Brain microvascular endothelial cell (primary cell): ENCODE data around the gene CD160.

ENCODE experiments used
- DNase-seq: peaks from one replicate; pipeline ENCODE4 v3.0.0-alpha.2; 2020
- H3K27ac ChIP-seq: fragments of 250-450 bp; sonication (Bioruptor Pico); 2 replicates; pipeline ENCODE4 v1.5.1; 2020; ENCODE audit warnings: mild to moderate bottlenecking, moderate library complexity
- H3K27me3 ChIP-seq: fragments of 250-450 bp; sonication (Bioruptor Pico); replicated peaks from 2 replicates; pipeline ENCODE4 v1.5.1; 2020; ENCODE audit warnings: mild to moderate bottlenecking
- H3K36me3 ChIP-seq: fragments of 250-450 bp; sonication (Bioruptor Pico); replicated peaks from 2 replicates; pipeline ENCODE4 v1.5.1; 2020; ENCODE audit warnings: mild to moderate bottlenecking
- H3K4me3 ChIP-seq: 2 replicates; pipeline ENCODE4 v1.5.1; 2011; ENCODE audit warnings: low read depth, mild to moderate bottlenecking, control low read depth, low read length, moderate library complexity
- in situ Hi-C: cut with HindIII; loops from 2 replicates; pipeline ENCODE4 v1.10.0; 2017; ENCODE audit warnings: low sequenced_read_pairs, low pct_ligation_motif_present
- TF ChIP-seq, protein P1 (sequence below): IDR thresholded peaks from 2 replicates; pipeline ENCODE4 v1.5.1; 2011; ENCODE audit warnings: low read depth, mild to moderate bottlenecking, moderate library complexity, low read length, control low read depth, inconsistent platforms; ENCODE audit errors: missing control alignments

CD160 gene

DNA sequence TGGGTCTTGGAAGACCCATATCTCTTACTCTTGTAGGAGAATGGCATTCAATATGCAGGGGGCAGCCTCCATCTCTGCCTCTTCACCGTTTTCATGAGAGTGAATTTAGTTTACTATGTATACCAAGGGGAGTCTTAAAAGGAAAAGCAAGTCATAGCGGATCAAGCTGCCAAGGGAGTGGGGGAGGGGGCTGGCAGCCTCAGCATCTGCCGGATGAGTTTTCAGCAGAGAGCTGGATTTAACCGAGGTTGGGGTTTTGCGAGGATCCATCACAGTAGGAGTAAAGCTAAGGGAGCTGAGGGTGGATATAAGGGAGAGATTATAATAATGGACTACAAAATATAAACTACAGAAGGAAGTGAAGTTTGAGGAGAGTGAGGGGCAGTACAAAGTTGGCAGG is 9.9 kb downstream of the CD160 start:
- in situ Hi-C loops = no loop called here
- no peak overlapping the region for H3K27ac ChIP-seq
- H3K4me3 ChIP-seq = no peak overlapping the region
- H3K27me3 ChIP-seq = no peaks in the 10 kb centered on the region
- no peaks in the 10 kb centered on the region for H3K36me3 ChIP-seq
- TF ChIP-seq, protein P1, sequence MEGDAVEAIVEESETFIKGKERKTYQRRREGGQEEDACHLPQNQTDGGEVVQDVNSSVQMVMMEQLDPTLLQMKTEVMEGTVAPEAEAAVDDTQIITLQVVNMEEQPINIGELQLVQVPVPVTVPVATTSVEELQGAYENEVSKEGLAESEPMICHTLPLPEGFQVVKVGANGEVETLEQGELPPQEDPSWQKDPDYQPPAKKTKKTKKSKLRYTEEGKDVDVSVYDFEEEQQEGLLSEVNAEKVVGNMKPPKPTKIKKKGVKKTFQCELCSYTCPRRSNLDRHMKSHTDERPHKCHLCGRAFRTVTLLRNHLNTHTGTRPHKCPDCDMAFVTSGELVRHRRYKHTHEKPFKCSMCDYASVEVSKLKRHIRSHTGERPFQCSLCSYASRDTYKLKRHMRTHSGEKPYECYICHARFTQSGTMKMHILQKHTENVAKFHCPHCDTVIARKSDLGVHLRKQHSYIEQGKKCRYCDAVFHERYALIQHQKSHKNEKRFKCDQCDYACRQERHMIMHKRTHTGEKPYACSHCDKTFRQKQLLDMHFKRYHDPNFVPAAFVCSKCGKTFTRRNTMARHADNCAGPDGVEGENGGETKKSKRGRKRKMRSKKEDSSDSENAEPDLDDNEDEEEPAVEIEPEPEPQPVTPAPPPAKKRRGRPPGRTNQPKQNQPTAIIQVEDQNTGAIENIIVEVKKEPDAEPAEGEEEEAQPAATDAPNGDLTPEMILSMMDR = no peak
- no peak for DNase-seq

DNA sequence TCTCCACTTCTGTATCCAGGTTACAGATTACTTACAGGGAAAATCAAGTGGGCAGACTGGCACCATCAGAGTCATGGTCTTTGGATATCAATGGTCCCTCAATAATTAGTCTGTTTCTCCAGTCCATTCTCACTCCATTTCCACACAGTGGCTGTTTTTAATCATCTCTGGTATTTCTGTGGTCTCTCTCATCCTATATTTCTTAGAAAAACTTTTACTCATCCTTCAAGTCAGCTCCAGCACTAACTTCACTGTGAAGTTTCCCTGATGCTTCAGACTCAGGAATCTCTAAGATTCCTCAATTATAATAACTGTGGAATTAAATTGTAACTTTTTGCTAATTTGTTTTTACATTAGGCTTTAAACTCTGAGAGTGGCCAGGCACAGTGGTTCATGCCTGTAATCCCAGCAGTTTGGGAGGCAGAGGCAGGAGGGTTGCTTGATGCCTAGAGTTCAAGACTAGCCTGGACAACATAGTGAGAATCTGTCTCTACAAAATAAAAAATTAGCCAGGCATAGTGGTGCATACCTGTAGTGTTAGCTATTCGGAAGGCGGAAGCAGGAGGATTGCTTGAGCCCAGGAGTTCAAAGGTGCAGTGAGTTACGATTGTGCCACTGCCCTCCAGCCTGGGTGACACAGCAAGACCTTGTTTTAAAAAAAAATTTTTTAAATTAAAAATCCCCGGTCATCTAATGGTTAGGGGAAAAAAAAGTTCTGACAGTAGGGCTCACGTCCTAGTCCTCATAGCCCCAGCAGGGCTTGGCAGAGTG is 10.6 kb downstream of the CD160 start:
- H3K27ac ChIP-seq = no peak overlapping the region
- TF ChIP-seq, protein P1 = no peak
- no peak for DNase-seq
- H3K27me3 ChIP-seq = no peaks in the 10 kb centered on the region
- H3K4me3 ChIP-seq = no peak overlapping the region
- H3K36me3 ChIP-seq = no peaks in the 10 kb centered on the region
- in situ Hi-C loops = no loop called here

DNA sequence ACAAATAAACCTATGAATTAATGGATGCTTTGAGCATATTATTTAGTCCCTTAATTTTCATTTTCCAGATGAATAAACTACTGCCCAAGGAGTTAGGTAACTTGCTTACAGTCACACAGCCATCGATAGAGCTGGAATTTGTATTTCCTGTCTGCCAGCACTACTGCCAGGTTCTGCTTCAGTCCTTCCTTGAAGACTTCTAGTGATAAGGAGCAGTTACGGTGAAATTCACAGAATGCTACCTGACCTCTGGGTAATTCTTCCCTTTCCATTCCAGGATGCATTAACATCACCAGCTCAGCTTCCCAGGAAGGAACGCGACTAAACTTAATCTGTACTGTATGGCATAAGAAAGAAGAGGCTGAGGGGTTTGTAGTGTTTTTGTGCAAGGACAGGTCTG is 11.2 kb downstream of the CD160 start:
- H3K27ac ChIP-seq = no peak overlapping the region
- TF ChIP-seq, protein P1 = no peak
- no peak for DNase-seq
- no peaks in the 10 kb centered on the region for H3K27me3 ChIP-seq
- no peak overlapping the region for H3K4me3 ChIP-seq
- in situ Hi-C loops = no loop called here
- H3K36me3 ChIP-seq = no peaks in the 10 kb centered on the region

DNA sequence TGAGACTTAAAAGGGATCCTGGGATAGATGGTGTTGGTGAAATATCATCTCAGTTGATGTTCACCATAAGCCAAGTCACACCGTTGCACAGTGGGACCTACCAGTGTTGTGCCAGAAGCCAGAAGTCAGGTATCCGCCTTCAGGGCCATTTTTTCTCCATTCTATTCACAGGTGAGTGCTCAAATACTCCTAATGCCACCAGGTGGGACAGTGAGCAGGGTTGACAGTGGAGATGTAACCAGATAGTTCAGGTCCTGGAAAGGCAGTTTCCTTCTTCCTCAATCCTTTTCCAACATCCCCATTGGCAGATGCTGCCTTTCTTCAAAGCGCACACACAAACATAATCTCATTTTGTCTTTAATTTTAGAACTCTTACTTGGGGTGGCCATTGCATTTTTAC is 11.6 kb downstream of the CD160 start:
- in situ Hi-C loops = no loop called here
- no peak overlapping the region for H3K27ac ChIP-seq
- no peak overlapping the region for H3K4me3 ChIP-seq
- no peak for DNase-seq
- no peaks in the 10 kb centered on the region for H3K36me3 ChIP-seq
- no peaks in the 10 kb centered on the region for H3K27me3 ChIP-seq
- TF ChIP-seq, protein P1 = no peak

DNA sequence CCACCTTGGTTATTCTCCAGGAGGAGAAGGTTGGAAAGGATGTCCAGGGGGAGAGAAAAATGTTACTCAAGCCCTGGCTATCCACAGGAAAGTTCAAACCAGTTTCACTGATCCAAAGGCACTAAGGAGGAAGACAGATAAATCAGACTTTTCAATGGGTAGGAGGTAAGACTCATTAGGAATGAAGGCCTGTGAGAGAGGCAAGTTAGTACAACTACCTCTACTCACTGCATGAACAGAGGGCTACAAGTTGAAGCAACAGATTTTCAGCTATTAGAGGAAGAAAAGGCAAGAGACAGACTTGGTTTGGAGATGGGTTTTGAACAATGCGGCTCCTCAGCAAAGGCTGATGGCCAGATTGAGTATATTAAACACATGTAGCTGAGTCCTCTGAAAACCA is 16.9 kb downstream of the CD160 start:
- H3K27ac ChIP-seq = no peak overlapping the region
- no peaks in the 10 kb centered on the region for H3K27me3 ChIP-seq
- no peak overlapping the region for H3K4me3 ChIP-seq
- DNase-seq = no peak
- in situ Hi-C loops = no loop called here
- TF ChIP-seq, protein P1 = no peak
- H3K36me3 ChIP-seq = no peaks in the 10 kb centered on the region

DNA sequence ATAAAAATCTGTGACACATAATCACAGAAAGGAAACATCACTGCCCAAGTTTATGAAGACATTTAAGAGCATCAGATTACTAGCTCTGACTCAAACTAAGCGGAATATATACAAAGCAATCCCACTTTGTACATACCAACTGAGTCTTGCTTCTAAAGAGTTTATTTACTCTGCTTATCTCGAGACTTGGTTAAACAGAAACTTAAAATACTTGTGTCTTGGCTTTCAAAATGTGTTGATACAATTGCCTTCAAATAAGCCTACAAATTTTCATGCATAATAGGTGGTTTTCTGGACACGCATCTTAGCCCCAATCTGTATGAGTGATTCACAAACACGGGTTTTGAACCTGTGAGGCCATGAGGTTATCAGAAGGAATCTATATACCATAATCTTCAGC is 21.0 kb downstream of the CD160 start:
- H3K4me3 ChIP-seq = no peak overlapping the region
- peaks cover 14% of the 10 kb centered on the region for H3K36me3 ChIP-seq
- peak; percentile 24 for DNase-seq
- H3K27me3 ChIP-seq = no peaks in the 10 kb centered on the region
- in situ Hi-C loops = no loop called here
- no peak overlapping the region for H3K27ac ChIP-seq
- TF ChIP-seq, protein P1 = no peak
